Measurements from ENCODE around the gene WFDC2. TPM values are rescaled to one million over a fixed set of nuclear protein-coding genes. Genes with fewer than 3 reads are reported as not detected.
A peak's percentile ranks its signal among the peaks of the same experiment; 100 is the strongest.

The WFDC2 gene
- total RNA-seq, 1 donor from 2014 or later: 1.0 TPM

GRCh38 chr20:45484676-45485075, 15.1 kb downstream of the WFDC2 start:
- intact Hi-C loops (cut with DNase I): no loop called here
- ATAC-seq (ENCODE audit: poor library complexity) (no peak), DNase-seq (no peak)

- DNase-seq: no peak
- no peak for ATAC-seq (ENCODE audit: poor library complexity)
These were observed 15.8 kb downstream of the WFDC2 start for GRCh38 chr20:45485388-45485787.

GRCh38 chr20:45487231-45487635, 17.7 kb downstream of the WFDC2 start:
- ATAC-seq (ENCODE audit: poor library complexity) (no peak), DNase-seq (no peak)
- intact Hi-C loops (cut with DNase I): no loop called here

More at GRCh38 chr20:45485388-45485787, 15.8 kb downstream of the WFDC2 start:
- intact Hi-C loops (cut with DNase I): no loop called here

- intact Hi-C loops (cut with DNase I): no loop called here
- no peak for DNase-seq
- no peak for ATAC-seq (ENCODE audit: poor library complexity)
These were observed 19.6 kb downstream of the WFDC2 start for GRCh38 chr20:45489083-45489531.

GRCh38 chr20:45495501-45495941, 26.0 kb downstream of the WFDC2 start:
- DNase-seq (no peak), ATAC-seq (ENCODE audit: poor library complexity) (no peak)

GRCh38 chr20:45496166-45496565, 26.6 kb downstream of the WFDC2 start:
- DNase-seq (no peak), ATAC-seq (ENCODE audit: poor library complexity) (no peak)
- intact Hi-C loops (cut with DNase I): no loop called here

More at GRCh38 chr20:45495501-45495941, 26.0 kb downstream of the WFDC2 start:
- intact Hi-C loops (cut with DNase I): no loop called here

GRCh38 chr20:45497971-45498494, 28.5 kb downstream of the WFDC2 start:
- intact Hi-C loops (cut with DNase I): no loop called here
- DNase-seq (no peak), ATAC-seq (ENCODE audit: poor library complexity) (no peak)

- intact Hi-C loops (cut with DNase I): no loop called here
- peak; percentile 45 for ATAC-seq (ENCODE audit: poor library complexity)
These were observed 30.5 kb downstream of the WFDC2 start for GRCh38 chr20:45500022-45500421.

GRCh38 chr20:45501600-45501999, 32.0 kb downstream of the WFDC2 start:
- no peak for ATAC-seq (ENCODE audit: poor library complexity)
- no peak for DNase-seq
- intact Hi-C loops (cut with DNase I): no loop called here

More at GRCh38 chr20:45500022-45500421, 30.5 kb downstream of the WFDC2 start:
- no peak for DNase-seq

- intact Hi-C loops (cut with DNase I): no loop called here
- DNase-seq (no peak), ATAC-seq (ENCODE audit: poor library complexity) (no peak)
These were observed 33.0 kb downstream of the WFDC2 start for GRCh38 chr20:45502561-45502960.

- no peak for DNase-seq
- ATAC-seq (ENCODE audit: poor library complexity): no peak
- intact Hi-C loops (cut with DNase I): no loop called here
These were observed 33.9 kb downstream of the WFDC2 start for GRCh38 chr20:45503403-45503802.

- no peak for DNase-seq
- no peak for ATAC-seq (ENCODE audit: poor library complexity)
- intact Hi-C loops (cut with DNase I): no loop called here
These were observed 36.8 kb downstream of the WFDC2 start for GRCh38 chr20:45506398-45506797.

GRCh38 chr20:45507011-45507820, 37.7 kb downstream of the WFDC2 start:
- ATAC-seq (ENCODE audit: poor library complexity) (no peak), DNase-seq (no peak)
- intact Hi-C loops (cut with DNase I): no loop called here

GRCh38 chr20:45508068-45508886, 38.7 kb downstream of the WFDC2 start:
- intact Hi-C loops (cut with DNase I): no loop called here
- no peak for DNase-seq
- ATAC-seq (ENCODE audit: poor library complexity): no peak

GRCh38 chr20:45509091-45509490, 39.5 kb downstream of the WFDC2 start:
- no peak for ATAC-seq (ENCODE audit: poor library complexity)
- intact Hi-C loops (cut with DNase I): no loop called here
- no peak for DNase-seq

- DNase-seq: no peak
- no peak for ATAC-seq (ENCODE audit: poor library complexity)
- intact Hi-C loops (cut with DNase I): no loop called here
These were observed 40.8 kb downstream of the WFDC2 start for GRCh38 chr20:45510242-45510862.

GRCh38 chr20:45515147-45515913, 45.8 kb downstream of the WFDC2 start, which contains the start of gene SPINT3:
TSS of gene SPINT3 (minus strand) at chr20:45515622. CDS start at chr20:45515608, 14 bp downstream.
- ATAC-seq (ENCODE audit: poor library complexity): no peak
- DNase-seq: no peak

GRCh38 chr20:45518282-45518681, 48.7 kb downstream of the WFDC2 start:
- intact Hi-C loops (cut with DNase I): no loop called here
- no peak for ATAC-seq (ENCODE audit: poor library complexity)
- DNase-seq: no peak

More at GRCh38 chr20:45515147-45515913, 45.8 kb downstream of the WFDC2 start, which contains the start of gene SPINT3:
- intact Hi-C loops (cut with DNase I): no loop called here
